GM18870 (cell line): ENCODE data around the gene TCF7L2.

Source experiments
- ATAC-seq: cut with Tn5 transposase; IDR thresholded peaks from one replicate; pipeline ENCODE4 v1.9.1; 2021; ENCODE audit warnings: moderate library complexity; ENCODE audit not compliant: unreplicated experiment

TCF7L2 gene

GRCh38 chr10:113115556-113115955 is 165.5 kb downstream of the TCF7L2 start:
- ATAC-seq, result no peak

- ATAC-seq, result no peak
These were observed 168.8 kb downstream of the TCF7L2 start for GRCh38 chr10:113118882-113119281.

GRCh38 chr10:113119801-113120200 is 169.8 kb downstream of the TCF7L2 start:
- ATAC-seq, result no peak

- ATAC-seq, result no peak
These were observed 171.1 kb downstream of the TCF7L2 start for GRCh38 chr10:113121153-113121552.

- ATAC-seq, result no peak
These were observed 172.9 kb downstream of the TCF7L2 start for GRCh38 chr10:113122947-113123346.

GRCh38 chr10:113124724-113125123 is 174.7 kb downstream of the TCF7L2 start:
- no peak for ATAC-seq

- ATAC-seq, result no peak
These were observed 175.6 kb downstream of the TCF7L2 start for GRCh38 chr10:113125612-113126011.

GRCh38 chr10:113126229-113127201 is 176.5 kb downstream of the TCF7L2 start:
- ATAC-seq, result no peak

GRCh38 chr10:113127261-113127900 is 177.3 kb downstream of the TCF7L2 start:
- no peak for ATAC-seq

GRCh38 chr10:113127901-113128283 is 177.8 kb downstream of the TCF7L2 start:
- ATAC-seq, result no peak

- no peak for ATAC-seq
These were observed 178.5 kb downstream of the TCF7L2 start for GRCh38 chr10:113128450-113129070.

- no peak for ATAC-seq
These were observed 179.1 kb downstream of the TCF7L2 start for GRCh38 chr10:113129117-113129516.

GRCh38 chr10:113130014-113130641 is 180.1 kb downstream of the TCF7L2 start:
- no peak for ATAC-seq

- no peak for ATAC-seq
These were observed 181.7 kb downstream of the TCF7L2 start for GRCh38 chr10:113131613-113132261.

GRCh38 chr10:113132591-113133121 is 182.6 kb downstream of the TCF7L2 start:
- ATAC-seq, result no peak

GRCh38 chr10:113133497-113134115 is 183.6 kb downstream of the TCF7L2 start:
- ATAC-seq, result no peak

- no peak for ATAC-seq
These were observed 185.0 kb downstream of the TCF7L2 start for GRCh38 chr10:113135025-113135424.

GRCh38 chr10:113137941-113138685 is 188.1 kb downstream of the TCF7L2 start:
- ATAC-seq, result no peak

- no peak for ATAC-seq
These were observed 189.0 kb downstream of the TCF7L2 start for GRCh38 chr10:113138937-113139585.
